Stimulated activated CD8-positive, alpha-beta memory T cell treated with anti-CD3 and anti-CD28 coated beads, Interleukin-12 subunit alpha, Interleukin-12 subunit beta, amount 100 ng/mL, for 24 hours (primary cell): ENCODE results near the gene TSBP1.
"Not testable (repeated sequence)": the region's sequence is repeated elsewhere in the genome, so short reads cannot be mapped to it uniquely, and the experiment has no call there.

Experiments used
- DNase-seq: peaks from one replicate; pipeline ENCODE4 v3.0.0-alpha.2; 2020; ENCODE audit errors: extremely low read depth

The TSBP1 gene

GRCh38 chr6:32288426-32288825 lies 83.3 kb downstream of the TSBP1 start:
- no peak for DNase-seq

GRCh38 chr6:32273801-32274577 lies 97.7 kb downstream of the TSBP1 start:
- not testable (repeated sequence) for DNase-seq

GRCh38 chr6:32271429-32271828 lies 100.3 kb downstream of the TSBP1 start:
- no peak for DNase-seq

GRCh38 chr6:32268459-32268858 lies 103.2 kb downstream of the TSBP1 start:
- not testable (repeated sequence) for DNase-seq

- no peak for DNase-seq
These were observed 104.7 kb downstream of the TSBP1 start for GRCh38 chr6:32267035-32267434.

GRCh38 chr6:32257262-32257661 lies 114.4 kb downstream of the TSBP1 start:
- DNase-seq: not testable (repeated sequence)

- DNase-seq: peak; percentile 30
These were observed 116.2 kb downstream of the TSBP1 start for GRCh38 chr6:32255199-32256153.

- no peak for DNase-seq
These were observed 116.9 kb downstream of the TSBP1 start for GRCh38 chr6:32254761-32255198.

- no peak for DNase-seq
These were observed 119.2 kb downstream of the TSBP1 start for GRCh38 chr6:32252331-32253009.

GRCh38 chr6:32249262-32249661 lies 122.4 kb downstream of the TSBP1 start:
- no peak for DNase-seq

GRCh38 chr6:32247401-32247800 lies 124.3 kb downstream of the TSBP1 start:
- DNase-seq: no peak

- peak; percentile 30 for DNase-seq
These were observed 126.7 kb downstream of the TSBP1 start for GRCh38 chr6:32244946-32245398.

- no peak for DNase-seq
These were observed 127.4 kb downstream of the TSBP1 start for GRCh38 chr6:32244270-32244669.
